T-cell (primary cell): ENCODE data around the gene TBL1XR1. TPM values are rescaled to one million over a fixed set of nuclear protein-coding genes. Genes with fewer than 3 reads are reported as not detected.
A peak's percentile ranks its signal among the peaks of the same experiment; 100 is the strongest.

Experiments used
- ATAC-seq, 4 experiments: fragments of 200-7000 bp in 3 of 4; fragments of 150-1000 bp in 1 of 4; cut with Tn5 transposase; replicated peaks in 1 of 4; 1 replicate in 3 of 4; 2 replicates in 1 of 4; pipeline ENCODE4 v1.10.0; 2021; ENCODE audit warnings: moderate library complexity in 3 of 4, mild to moderate bottlenecking in 2 of 4, moderate number of reproducible peaks in 1 of 4
- CTCF ChIA-PET, 2 donors: fragments of 300-600 bp; sonication (Branson Sonifier 250); formaldehyde crosslinking; loops; one replicate each; lab custom pipeline; 2022; ENCODE audit warnings: antibody characterized with exemption in 2 of 2; lab: Charles Lee
- POLR2A ChIA-PET, 2 donors: fragments of 300-600 bp; sonication (Branson Sonifier 250); formaldehyde crosslinking; loops; one replicate each; lab custom pipeline; 2022; ENCODE audit warnings: antibody characterized with exemption in 2 of 2; lab: Charles Lee
- DNase-seq, 35 experiments: peaks; one replicate each; pipeline versions ENCODE4 v3.0.0 to v3.0.0-alpha.2; 2013 to 2023
- H3K27ac ChIP-seq: one replicate; pipeline ENCODE4 v1.5.1; 2013; ENCODE audit warnings: low read length
- H3K27me3 ChIP-seq, 2 experiments: replicated peaks in 1 of 2; 1 replicate in 1 of 2; 2 replicates in 1 of 2; pipeline versions ENCODE4 v1.6.1 to v1.7.0; 2013; ENCODE audit warnings: low read length in 1 of 2, mixed read lengths in 1 of 2; ENCODE audit not compliant: control insufficient read depth in 2 of 2, insufficient read depth in 2 of 2; ENCODE audit errors: extremely low read depth in 1 of 2
- H3K36me3 ChIP-seq, 2 donors: 1 replicate in 1 of 2; 2 replicates in 1 of 2; pipeline versions ENCODE4 v1.6.1 to v1.7.0; 2013; ENCODE audit warnings: low read length in 1 of 2; ENCODE audit not compliant: control insufficient read depth in 2 of 2, insufficient read depth in 1 of 2; ENCODE audit errors: extremely low read depth in 1 of 2
- H3K4me1 ChIP-seq, 2 experiments: 1 replicate in 1 of 2; 2 replicates in 1 of 2; pipeline versions ENCODE4 v1.6.1 to v1.7.0; 2013; ENCODE audit warnings: low read length in 2 of 2, mixed read lengths in 1 of 2; ENCODE audit not compliant: insufficient read depth in 2 of 2, control insufficient read depth in 1 of 2; ENCODE audit errors: extremely low read depth in 1 of 2
- H3K4me3 ChIP-seq, 2 donors: 1 replicate in 1 of 2; 2 replicates in 1 of 2; pipeline versions ENCODE4 v1.5.1 to v1.7.0; 2013; ENCODE audit warnings: mild to moderate bottlenecking in 2 of 2, low read length in 1 of 2, moderate library complexity in 1 of 2; ENCODE audit not compliant: control insufficient read depth in 1 of 2; ENCODE audit errors: extremely low read depth in 1 of 2
- H3K9me3 ChIP-seq: 2 replicates; pipeline ENCODE4 v1.7.0; 2013
- H3K27ac Mint-ChIP-seq, 2 donors: one replicate each; pipeline ENCODE4 v1.8.0; 2020 to 2021; ENCODE audit warnings: mild to moderate bottlenecking in 2 of 2, mixed read lengths in 2 of 2
- H3K27me3 Mint-ChIP-seq, 2 donors: one replicate each; pipeline ENCODE4 v1.8.0; 2021 to 2022; ENCODE audit warnings: mixed read lengths in 2 of 2
- H3K36me3 Mint-ChIP-seq: one replicate; pipeline ENCODE4 v1.8.0; 2021; ENCODE audit warnings: mixed read lengths
- H3K4me1 Mint-ChIP-seq, 3 donors: one replicate each; pipeline ENCODE4 v1.8.0; 2020 to 2022; ENCODE audit warnings: mixed read lengths in 3 of 3, mild to moderate bottlenecking in 1 of 3
- H3K4me3 Mint-ChIP-seq, 3 donors: one replicate each; pipeline ENCODE4 v1.8.0; 2020 to 2022; ENCODE audit warnings: mild to moderate bottlenecking in 3 of 3, mixed read lengths in 3 of 3, moderate library complexity in 3 of 3
- H3K9me3 Mint-ChIP-seq, 3 donors: one replicate each; pipeline ENCODE4 v1.8.0; 2020 to 2022; ENCODE audit warnings: mixed read lengths in 3 of 3
- WGBS: methylation state at CpG from one replicate; pipeline ENCODE4 v1.1.5; 2013; ENCODE audit warnings: missing lambda C conversion rate; ENCODE audit not compliant: insufficient coverage; 5-methylcytosine and 5-hydroxymethylcytosine counted together
- total RNA-seq, 35 experiments: library from RNA in 6 of 35; stranded (reverse) in 6 of 35; fragments of 120-200 nt in 1 of 35; gene quantifications; one replicate each; pipeline versions ENCODE4 v1.2.1 to v1.2.4 and lab custom pipeline; 2013 to 2026

The TBL1XR1 gene
- total RNA-seq, 5 donors from 2014 or later (not counting 1 experiment from before 2014, with no cell fraction given) = 120 to 156 (median 140) TPM

DNA sequence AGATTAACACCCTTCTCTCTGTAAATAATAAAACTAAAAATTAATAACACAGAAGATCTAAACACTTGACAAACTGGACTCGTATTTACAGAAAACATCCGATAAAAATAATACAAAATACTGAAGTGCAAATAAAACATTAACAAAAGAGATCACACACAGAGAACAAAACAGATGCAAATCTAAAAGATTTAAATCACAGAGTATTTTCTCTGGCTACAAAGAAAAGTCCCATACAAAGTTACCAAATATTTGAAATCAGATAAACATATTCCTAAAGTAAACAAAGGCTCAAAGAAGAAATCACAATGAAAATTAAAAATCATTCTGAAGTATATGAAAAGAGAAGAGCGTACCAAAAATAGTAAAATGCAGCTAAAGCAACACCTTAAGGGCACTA, 42.5 kb downstream of the TBL1XR1 start:
- no peaks in the 10 kb centered on the region for H3K36me3 ChIP-seq
- Mint-ChIP-seq H3K36me3 (peaks cover 6% of the 10 kb centered on the region), H3K27ac (peak overlapping the region in 1 of 2 donors; percentile 44), H3K27me3 (no peaks in the 10 kb centered on the region), H3K4me1 (peaks cover 72 to 74% (median 73%) of the 10 kb centered on the region in 3 donors), H3K4me3 (no peak overlapping the region), H3K9me3 (no peaks in the 10 kb centered on the region)
- H3K9me3 ChIP-seq = no peaks in the 10 kb centered on the region
- H3K27ac ChIP-seq = no peak overlapping the region
- DNase-seq (no peak), ATAC-seq (no peak)
- H3K27me3 ChIP-seq = no peaks in the 10 kb centered on the region
- peaks cover 14 to 29% of the 10 kb centered on the region in 2 experiments for H3K4me1 ChIP-seq
- CTCF ChIA-PET = interaction anchor here in 1 of 2 donors (1.4 kb wide), 1 partner anchor 10 kb away, joined by 3 read pairs; no protein-coding TSS in a partner anchor
- no CpG with 5 or more reads among the region's 3 CpGs for WGBS
- POLR2A ChIA-PET = interaction anchor here (0.6 to 0.7 kb wide), 2 partner anchors 19 to 37 kb away, joined by 3 to 5 read pairs; no protein-coding TSS in a partner anchor
- no peak overlapping the region for H3K4me3 ChIP-seq

DNA sequence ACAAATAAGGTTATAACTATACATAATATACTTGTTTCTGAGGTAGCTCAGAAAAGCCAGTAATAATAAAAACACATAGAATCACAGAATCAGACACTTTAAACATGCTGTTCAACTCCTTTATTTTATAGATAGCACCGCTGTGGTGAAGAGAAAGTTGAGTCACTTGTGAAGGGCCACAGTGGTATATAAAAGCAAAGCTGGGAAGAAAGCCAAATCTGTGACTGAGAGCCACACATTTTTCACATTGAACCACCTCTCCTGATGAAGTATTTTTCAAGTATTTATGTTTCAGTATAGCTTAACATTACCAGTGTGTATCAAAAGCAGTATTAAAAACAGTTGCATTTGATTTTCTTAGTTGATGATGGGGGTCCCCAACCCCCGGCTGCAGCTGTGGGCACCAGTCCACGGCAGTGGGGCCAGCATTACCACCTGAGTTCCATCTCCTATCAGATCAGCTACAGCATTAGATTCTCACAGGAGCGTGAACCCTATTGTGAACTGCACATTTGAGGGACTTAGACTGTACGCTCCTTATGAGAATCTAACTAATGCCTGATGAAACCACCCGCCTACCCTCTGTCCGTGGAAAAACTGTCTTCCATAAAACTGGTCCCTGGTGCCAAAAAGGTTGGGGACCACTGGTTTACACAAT, 46.2 kb downstream of the TBL1XR1 start:
- Mint-ChIP-seq H3K27me3 (no peaks in the 10 kb centered on the region), H3K4me3 (peak overlapping the region in 2 of 3 donors; percentile 41 to 46), H3K36me3 (peaks cover 6% of the 10 kb centered on the region), H3K4me1 (peaks cover 74 to 79% (median 76%) of the 10 kb centered on the region in 3 donors), H3K27ac (peak overlapping the region; percentile 81 to 84), H3K9me3 (no peaks in the 10 kb centered on the region)
- Histone ChIP-seq H3K36me3 (no peaks in the 10 kb centered on the region), H3K9me3 (no peaks in the 10 kb centered on the region), H3K4me3 (no peak overlapping the region), H3K27ac (peak overlapping the region; percentile 34), H3K27me3 (no peaks in the 10 kb centered on the region), H3K4me1 (peaks cover 24 to 38% of the 10 kb centered on the region in 2 experiments)
- peak in 4 of 35 experiments; percentile 5 to 60 (median 7) for DNase-seq
- 88% methylated on average over 4 of the region's 7 CpGs for WGBS
- ChIA-PET CTCF (interaction anchor here (0.7 to 1.7 kb wide), 4 partner anchors 9 to 47 kb away, joined by 3 to 6 read pairs (median 4); no protein-coding TSS in a partner anchor), POLR2A (interaction anchor here in 1 of 2 donors (0.8 kb wide), 1 partner anchor 48 kb away, joined by 5 read pairs; no protein-coding TSS in a partner anchor)
- ATAC-seq = peak; percentile 83 to 90 (median 88)

DNA sequence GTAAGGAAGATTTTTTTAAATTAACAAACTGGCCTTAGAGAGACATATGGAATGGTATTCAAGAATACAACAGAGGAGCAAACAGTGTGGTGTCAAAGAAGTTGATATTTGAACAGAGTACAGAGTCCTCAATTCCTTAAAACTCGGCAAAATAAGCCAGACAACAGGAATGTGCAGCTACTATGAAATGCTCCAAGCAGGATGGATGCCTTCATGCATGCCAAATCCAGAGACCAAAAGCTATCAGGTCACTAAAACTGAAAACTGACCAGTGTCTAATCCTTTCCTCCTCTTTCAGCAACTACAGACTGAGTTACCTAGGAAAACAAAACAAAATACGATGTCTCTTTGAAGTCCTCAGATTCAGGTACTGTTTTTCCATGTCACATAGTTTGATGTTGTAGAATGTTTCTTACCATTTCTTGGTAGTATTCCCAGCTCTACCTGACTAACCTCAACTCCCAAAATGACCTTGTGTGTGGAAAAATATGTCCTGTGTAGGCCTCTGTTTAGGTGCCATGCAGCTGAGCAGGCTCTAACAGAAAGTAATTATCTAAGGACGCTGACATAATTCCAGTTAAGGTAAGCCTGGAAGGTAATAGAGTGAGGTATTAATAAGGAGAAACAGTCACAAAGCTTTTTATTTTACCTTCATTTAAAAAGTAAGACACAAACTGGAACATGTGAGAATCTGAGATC, 46.9 kb downstream of the TBL1XR1 start:
- no peaks in the 10 kb centered on the region for H3K27me3 Mint-ChIP-seq
- peaks cover 32 to 36% of the 10 kb centered on the region in 2 experiments for H3K4me1 ChIP-seq
- H3K4me3 Mint-ChIP-seq = peak overlapping the region in 2 of 3 donors; percentile 1 to 46
- H3K9me3 Mint-ChIP-seq = no peaks in the 10 kb centered on the region
- no peaks in the 10 kb centered on the region for H3K27me3 ChIP-seq
- WGBS = 91% methylated on average over 1 of the region's 3 CpGs
- DNase-seq (no peak), ATAC-seq (peak in 1 of 4 experiments; percentile 16)
- H3K9me3 ChIP-seq = no peaks in the 10 kb centered on the region
- CTCF ChIA-PET = interaction anchor here in 1 of 2 donors (0.7 to 1.7 kb wide), 3 partner anchors 9 to 48 kb away, joined by 3 to 6 read pairs (median 5); no protein-coding TSS in a partner anchor
- peak overlapping the region; percentile 58 to 84 for H3K27ac Mint-ChIP-seq
- H3K4me1 Mint-ChIP-seq = peaks cover 80 to 84% (median 83%) of the 10 kb centered on the region in 3 donors
- POLR2A ChIA-PET = interaction anchor here (0.7 to 1.7 kb wide), 2 partner anchors 21 to 210 kb away, joined by 3 to 4 read pairs; no protein-coding TSS in a partner anchor
- H3K27ac ChIP-seq = peak overlapping the region; percentile 34
- H3K36me3 ChIP-seq = no peaks in the 10 kb centered on the region
- peaks cover 6% of the 10 kb centered on the region for H3K36me3 Mint-ChIP-seq
- no peak overlapping the region for H3K4me3 ChIP-seq

DNA sequence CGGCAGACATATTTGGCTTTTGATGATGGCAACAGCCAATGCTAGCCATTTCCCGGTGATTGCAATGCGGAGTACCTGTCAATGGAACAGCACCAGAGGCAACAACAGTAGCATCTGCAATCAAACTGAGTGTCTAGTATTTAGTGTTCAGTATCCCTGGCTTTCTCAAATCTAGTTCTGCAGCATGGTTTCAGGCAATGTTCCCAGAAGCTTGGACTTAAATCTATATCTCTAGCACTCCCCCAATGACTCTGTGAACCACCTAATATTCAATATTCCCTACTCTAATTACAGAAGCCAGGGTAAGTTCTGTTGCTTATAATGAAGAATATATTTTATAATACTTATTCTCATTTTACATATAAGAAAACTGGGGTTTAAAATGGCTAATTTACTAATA, 48.2 kb downstream of the TBL1XR1 start:
- CTCF ChIA-PET = interaction anchor here in 1 of 2 donors (0.6 kb wide), 1 partner anchor 854 kb away, joined by 3 read pairs; no protein-coding TSS in a partner anchor
- H3K4me1 Mint-ChIP-seq = peaks cover 82 to 85% (median 83%) of the 10 kb centered on the region in 3 donors
- Histone ChIP-seq H3K9me3 (no peaks in the 10 kb centered on the region), H3K4me3 (no peak overlapping the region), H3K36me3 (no peaks in the 10 kb centered on the region), H3K4me1 (peaks cover 41 to 44% of the 10 kb centered on the region in 2 experiments), H3K27me3 (no peaks in the 10 kb centered on the region), H3K27ac (no peak overlapping the region)
- DNase-seq = no peak
- POLR2A ChIA-PET = interaction anchor here (0.7 to 1.7 kb wide), 2 partner anchors 212 to 528 kb away, joined by 3 to 6 read pairs; no protein-coding TSS in a partner anchor
- H3K27ac Mint-ChIP-seq = no peak overlapping the region
- no peak for ATAC-seq
- peaks cover 3% of the 10 kb centered on the region for H3K36me3 Mint-ChIP-seq
- H3K9me3 Mint-ChIP-seq = no peaks in the 10 kb centered on the region
- H3K4me3 Mint-ChIP-seq = no peak overlapping the region
- WGBS = 100% methylated on average over 1 of the region's 3 CpGs
- no peaks in the 10 kb centered on the region for H3K27me3 Mint-ChIP-seq

DNA sequence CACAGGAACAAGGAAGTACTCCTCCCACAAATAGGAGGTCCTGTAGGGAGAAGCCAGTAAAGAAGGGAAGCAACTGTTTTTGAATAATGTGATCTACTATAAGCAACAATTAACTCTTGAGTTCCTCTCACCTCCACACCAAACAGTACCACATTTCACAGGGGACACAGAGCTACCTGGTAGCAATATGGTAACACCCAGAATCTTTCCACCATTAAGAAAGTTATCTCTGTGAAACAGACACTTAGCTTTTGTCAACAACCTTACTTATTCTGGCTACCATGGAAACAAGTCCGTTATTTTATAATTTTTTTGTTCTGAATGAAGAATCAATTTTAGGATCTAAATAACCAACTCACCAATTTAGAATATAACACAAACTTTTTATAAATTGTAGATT, 49.5 kb downstream of the TBL1XR1 start:
- CTCF ChIA-PET = no interaction called here
- H3K27me3 ChIP-seq = no peaks in the 10 kb centered on the region
- peaks cover 43 to 45% of the 10 kb centered on the region in 2 experiments for H3K4me1 ChIP-seq
- H3K9me3 ChIP-seq = no peaks in the 10 kb centered on the region
- H3K27ac ChIP-seq = no peak overlapping the region
- DNase-seq (no peak), ATAC-seq (no peak)
- Mint-ChIP-seq H3K36me3 (peaks cover 5% of the 10 kb centered on the region), H3K27me3 (no peaks in the 10 kb centered on the region), H3K27ac (peak overlapping the region; percentile 68 to 83), H3K9me3 (no peaks in the 10 kb centered on the region), H3K4me3 (peak overlapping the region in 1 of 3 donors; percentile 1), H3K4me1 (peaks cover 85 to 90% (median 88%) of the 10 kb centered on the region in 3 donors)
- H3K36me3 ChIP-seq = no peaks in the 10 kb centered on the region
- no CpG with 5 or more reads among the region's 1 CpG for WGBS
- POLR2A ChIA-PET = no interaction called here
- H3K4me3 ChIP-seq = no peak overlapping the region

DNA sequence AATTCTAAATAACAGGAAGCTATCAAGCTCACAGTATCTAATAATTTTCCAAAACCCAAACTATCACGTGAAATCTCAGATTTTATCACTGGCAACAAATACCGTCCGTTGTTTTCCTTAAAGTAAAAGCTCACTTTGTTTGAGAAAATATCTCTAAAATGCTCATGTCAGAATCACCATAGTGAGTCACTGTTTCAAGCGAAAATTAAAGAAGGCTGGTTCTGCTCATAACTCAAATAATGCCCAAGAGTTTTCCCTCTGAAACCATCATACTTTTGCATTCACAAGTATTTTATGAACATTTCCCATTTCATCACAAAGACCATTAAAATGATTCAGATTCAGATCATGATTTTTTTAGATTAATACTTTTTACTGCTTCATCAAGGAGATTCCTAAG, 50.6 kb downstream of the TBL1XR1 start:
- Mint-ChIP-seq H3K9me3 (no peaks in the 10 kb centered on the region), H3K27ac (peak overlapping the region; percentile 68 to 83), H3K36me3 (peaks cover 3% of the 10 kb centered on the region), H3K4me1 (peaks cover 82 to 89% (median 84%) of the 10 kb centered on the region in 3 donors), H3K27me3 (no peaks in the 10 kb centered on the region), H3K4me3 (peak overlapping the region; percentile 4 to 39 (median 11))
- DNase-seq (peak in 1 of 35 experiments; percentile 29), ATAC-seq (no peak)
- 18% methylated on average over 4 of the region's 4 CpGs for WGBS
- Histone ChIP-seq H3K4me3 (no peak overlapping the region), H3K27me3 (no peaks in the 10 kb centered on the region), H3K4me1 (peaks cover 41 to 50% of the 10 kb centered on the region in 2 experiments), H3K36me3 (no peaks in the 10 kb centered on the region), H3K9me3 (no peaks in the 10 kb centered on the region), H3K27ac (peak overlapping the region; percentile 13)
- POLR2A ChIA-PET = interaction anchor here (0.7 to 1.0 kb wide), 3 partner anchors 22 to 879 kb away, joined by 3 to 4 read pairs (median 4); no protein-coding TSS in a partner anchor
- CTCF ChIA-PET = interaction anchor here (0.5 to 1.2 kb wide), 7 partner anchors 20 to 1043 kb away, joined by 3 to 5 read pairs (median 3); no protein-coding TSS in a partner anchor
